HepG2 (cell line): ENCODE data around the gene DSN1. TPM values are rescaled to one million over a fixed set of nuclear protein-coding genes. Genes with fewer than 3 reads are reported as not detected.

Experiments
- ATAC-seq: fragments of 200-7000 bp; cut with Tn5 transposase; 3 replicates; pipeline ENCODE4 v1.9.1; 2020; ENCODE audit warnings: mild to moderate bottlenecking, moderate library complexity
- BruUV-seq: library from RNA; stranded (reverse); fragments of 400-500 nt; replicated peaks from 2 replicates; lab custom pipeline; 2021; lab: Mats Ljungman, UMichigan
- CTCF ChIA-PET: fragments of 300-600 bp; formaldehyde crosslinking; extraction: SDS; loops from one replicate; lab custom pipeline; 2021; ENCODE audit warnings: low total read pairs, inconsistent platforms, low intra/inter-chr PET ratio; lab: Yijun Ruan, JAX
- POLR2A ChIA-PET: fragments of 350-600 bp; sonication (Branson Sonifier 250); formaldehyde crosslinking; loops from one replicate; lab custom pipeline; 2020; ENCODE audit warnings: antibody characterized with exemption, inconsistent platforms; lab: Yijun Ruan, JAX
- DNase-seq: peaks from one replicate; pipeline ENCODE4 v3.0.0-alpha.2; 2015; ENCODE audit warnings: low spot score
- FAIRE-seq: peaks from 3 replicates; lab custom pipeline; 2011; peaks lifted over from hg19 to GRCh38; lab: Jason Lieb, UNC
- H2AFZ ChIP-seq: one replicate; pipeline ENCODE4 v1.6.1; 2011; ENCODE audit warnings: low read length, inconsistent platforms
- H3K27ac ChIP-seq: fragments of 300-600 bp; 3 replicates; pipeline ENCODE4 v1.8.0; 2011; ENCODE audit warnings: mixed run types, mild to moderate bottlenecking, mixed read lengths, low read length, inconsistent platforms; ENCODE audit not compliant: insufficient read depth; ENCODE audit errors: extremely low read length
- H3K27me3 ChIP-seq, 2 experiments: fragments of 200-600 bp in 1 of 2; 2 replicates in 1 of 2; 3 replicates in 1 of 2; pipeline versions ENCODE4 v1.6.0 to v1.8.0; 2011; ENCODE audit warnings: low read length in 2 of 2, mild to moderate bottlenecking in 2 of 2, moderate library complexity in 2 of 2, inconsistent platforms in 1 of 2; ENCODE audit not compliant: insufficient read depth in 2 of 2, control insufficient read depth in 1 of 2
- H3K36me3 ChIP-seq, 2 experiments: fragments of 200-600 bp in 1 of 2; replicated peaks in 1 of 2; 2 replicates in 1 of 2; 3 replicates in 1 of 2; pipeline versions ENCODE4 v1.5.1 to v1.8.0; 2011; ENCODE audit warnings: low read length in 2 of 2, inconsistent platforms in 1 of 2; ENCODE audit not compliant: insufficient read depth in 2 of 2, control insufficient read depth in 1 of 2
- H3K4me1 ChIP-seq: 2 replicates; pipeline ENCODE4 v1.5.1; 2012; ENCODE audit warnings: low read length, inconsistent platforms; ENCODE audit not compliant: insufficient read depth
- H3K4me2 ChIP-seq: 2 replicates; pipeline ENCODE4 v1.6.0; 2011; ENCODE audit warnings: low read depth, low read length, inconsistent platforms
- H3K4me3 ChIP-seq, 3 experiments: fragments of 200-600 bp in 1 of 3; sonication (generic), shearing (Covaris generic) in 1 of 3; replicated peaks in 1 of 3; 2 replicates each; pipeline ENCODE4 v1.5.1; 2011 to 2016; ENCODE audit warnings: low read length in 3 of 3, inconsistent platforms in 2 of 3, low read depth in 2 of 3, mild to moderate bottlenecking in 2 of 3, control low read depth in 1 of 3, mixed read lengths in 1 of 3; ENCODE audit not compliant: insufficient read depth in 1 of 3
- H3K79me2 ChIP-seq: one replicate; pipeline ENCODE4 v1.6.1; 2011; ENCODE audit warnings: low read length, inconsistent platforms; ENCODE audit not compliant: insufficient read depth
- H3K9ac ChIP-seq: 2 replicates; pipeline ENCODE4 v1.6.0; 2011; ENCODE audit warnings: mild to moderate bottlenecking, low read depth, low read length, inconsistent platforms; ENCODE audit not compliant: insufficient read depth
- H3K9me3 ChIP-seq: 2 replicates; pipeline ENCODE4 v1.5.1; 2012; ENCODE audit warnings: mild to moderate bottlenecking, low read length
- H4K20me1 ChIP-seq: 2 replicates; pipeline ENCODE4 v1.6.0; 2011; ENCODE audit warnings: inconsistent platforms, mild to moderate bottlenecking, low read length, moderate library complexity; ENCODE audit not compliant: insufficient read depth
- ARNTL ChIP-seq: sonication (generic); formaldehyde crosslinking; IDR thresholded peaks from 2 replicates; pipeline ENCODE4 v1.4.0; 2020; ENCODE audit warnings: mild to moderate bottlenecking, missing genetic modification reagents
- FOXK1 ChIP-seq: sonication (generic); formaldehyde crosslinking; IDR thresholded peaks from 2 replicates; pipeline ENCODE4 v1.4.0; 2020; ENCODE audit warnings: low read depth, missing genetic modification reagents, borderline replicate concordance
- IKZF1 ChIP-seq: fragments of 450-650 bp; IDR thresholded peaks from 2 replicates; pipeline ENCODE4 v1.7.1; 2016
- MTA1 ChIP-seq: sonication (generic); formaldehyde crosslinking; IDR thresholded peaks from 2 replicates; pipeline ENCODE4 v1.4.0; 2020; ENCODE audit warnings: missing genetic modification reagents, mild to moderate bottlenecking, borderline replicate concordance
- MTERF4 ChIP-seq: sonication (generic); formaldehyde crosslinking; IDR thresholded peaks from 2 replicates; pipeline ENCODE4 v1.8.0; 2023; ENCODE audit warnings: mild to moderate bottlenecking, missing genetic modification reagents
- NFYC ChIP-seq: IDR thresholded peaks from 2 replicates; pipeline ENCODE4 v1.6.1; 2016; ENCODE audit warnings: missing genetic modification reagents, missing compliant biosample characterization
- RXRA ChIP-seq: sonication (generic); formaldehyde crosslinking; IDR thresholded peaks from 2 replicates; pipeline ENCODE4 v1.5.1; 2020; ENCODE audit warnings: missing genetic modification reagents
- SOX13 ChIP-seq, 3 experiments: fragments of 450-650 bp in 1 of 3; sonication (generic) in 1 of 3; formaldehyde crosslinking in 1 of 3; IDR thresholded peaks in 2 of 3; conservative IDR thresholded peaks in 1 of 3; 2 replicates each; pipeline versions ENCODE4 v1.5.0 to v1.6.1; 2016 to 2020; ENCODE audit warnings: antibody characterized with exemption in 1 of 3, mild to moderate bottlenecking in 1 of 3, missing compliant biosample characterization in 1 of 3, missing genetic modification reagents in 1 of 3, moderate library complexity in 1 of 3
- SUZ12 ChIP-seq: fragments of 150-350 bp; IDR thresholded peaks from 2 replicates; pipeline ENCODE4 v1.6.1; 2014; ENCODE audit warnings: low read depth, low read length
- TFE3 ChIP-seq: IDR thresholded peaks from 2 replicates; pipeline ENCODE4 v1.6.1; 2016
- TOE1 ChIP-seq: sonication (generic); formaldehyde crosslinking; IDR thresholded peaks from 2 replicates; pipeline ENCODE4 v1.4.0; 2020; ENCODE audit warnings: mild to moderate bottlenecking, missing genetic modification reagents
- WGBS: methylation state at CpG from one replicate; pipeline ENCODE4 v1.1.6; 2017; ENCODE audit warnings: low lambda C conversion rate; 5-methylcytosine and 5-hydroxymethylcytosine counted together
- in situ Hi-C: cut with HindIII; loops from 2 replicates; pipeline ENCODE4 v1.10.0; 2017; ENCODE audit warnings: low pct_unique_long_range_greater_than_20kb; ENCODE audit not compliant: extremely low pct_ligation_motif_present
- intact Hi-C: fragments of 100-400 bp; cut with micrococcal nuclease; formaldehyde crosslinking; loops from one replicate; pipeline ENCODE4 v1.10.0; 2022; ENCODE audit not compliant: unreplicated experiment
- polyA plus RNA-seq, 8 experiments: library from polyadenylated mRNA; depleted of rRNA in 3 of 8; stranded (reverse) in 7 of 8; unstranded in 1 of 8; fragments of >200 nt; fragmentation: Illumina TruSeq in 4 of 8; extraction: Trizol in 4 of 8; gene quantifications; 2 replicates each; pipeline versions ENCODE4 v1.2.1 to v1.2.3, GENCODE V29; 2011 to 2016; ENCODE audit warnings: low read depth in 4 of 8, missing spikeins in 1 of 8, mixed read lengths in 1 of 8; ENCODE audit not compliant: insufficient read depth in 1 of 8
- total RNA-seq, 5 experiments: library from RNA; depleted of rRNA; stranded (reverse); fragments of >200 nt; fragmentation: Illumina TruSeq; extraction: Trizol; gene quantifications; 2 replicates each; pipeline ENCODE4 v1.2.3, GENCODE V29; 2016; ENCODE audit warnings: low read depth in 1 of 5
- TF ChIP-seq, protein P1 (sequence below): sonication (generic); formaldehyde crosslinking; IDR thresholded peaks from 2 replicates; pipeline ENCODE4 v1.4.0; 2020; ENCODE audit warnings: missing genetic modification reagents

The DSN1 gene
- total and polyA plus RNA-seq, 2 of the 13 experiments (the other 11 are each of a cell fraction or from before 2014, with no cell fraction given) = 18.7 to 53.7 TPM

- TF ChIP-seq TFE3 (no peak), SOX13 (IDR thresholded peaks at IDR 0.05) (no peak), SOX13 (CRISPR knock-in tag; conservative IDR thresholded peaks at IDR 0.05 in 1 of 2, IDR thresholded peaks at IDR 0.05 in 1 of 2) (0 out of 4 replicates have a peak, but pooled peaks of 1 of the 2 experiments have one; percentile 6), ARNTL (no peak), SUZ12 (no peak)
Observed at GRCh38 chr20:36744243-36744642, 29.3 kb downstream of the DSN1 start (continued).

- 93% methylated on average over 2 of the region's 2 CpGs for WGBS
- H3K27me3 ChIP-seq = no peaks in the 10 kb centered on the region; a peak in 1 of 5 replicates
- peaks cover 12% of the 10 kb centered on the region for H3K79me2 ChIP-seq
- H4K20me1 ChIP-seq = no peaks in the 10 kb centered on the region
- no peak for FAIRE-seq
- H3K4me2 ChIP-seq = no peak overlapping the region
- H3K36me3 ChIP-seq = no peaks in the 10 kb centered on the region; a peak in 1 of 5 replicates
- H3K4me3 ChIP-seq = no peak overlapping the region
- ChIA-PET POLR2A (interaction anchor here (2.0 kb wide), 1 partner anchor 31 kb away, joined by 4 read pairs; the partner anchor contains the start of gene DSN1), CTCF (no interaction called here)
- no peak overlapping the region for H2AFZ ChIP-seq
- in situ Hi-C loops = no loop called here
- TSS peak; percentile 30 for BruUV-seq
- no peak for DNase-seq
- peaks cover 18% of the 10 kb centered on the region for H3K4me1 ChIP-seq
- intact Hi-C loops = no loop called here
- H3K9me3 ChIP-seq = no peaks in the 10 kb centered on the region
- no peak for TF ChIP-seq NFYC (CRISPR knock-in tag)
- no peak for TF ChIP-seq MTERF4 (CRISPR knock-in tag)
- TF ChIP-seq, protein P1, sequence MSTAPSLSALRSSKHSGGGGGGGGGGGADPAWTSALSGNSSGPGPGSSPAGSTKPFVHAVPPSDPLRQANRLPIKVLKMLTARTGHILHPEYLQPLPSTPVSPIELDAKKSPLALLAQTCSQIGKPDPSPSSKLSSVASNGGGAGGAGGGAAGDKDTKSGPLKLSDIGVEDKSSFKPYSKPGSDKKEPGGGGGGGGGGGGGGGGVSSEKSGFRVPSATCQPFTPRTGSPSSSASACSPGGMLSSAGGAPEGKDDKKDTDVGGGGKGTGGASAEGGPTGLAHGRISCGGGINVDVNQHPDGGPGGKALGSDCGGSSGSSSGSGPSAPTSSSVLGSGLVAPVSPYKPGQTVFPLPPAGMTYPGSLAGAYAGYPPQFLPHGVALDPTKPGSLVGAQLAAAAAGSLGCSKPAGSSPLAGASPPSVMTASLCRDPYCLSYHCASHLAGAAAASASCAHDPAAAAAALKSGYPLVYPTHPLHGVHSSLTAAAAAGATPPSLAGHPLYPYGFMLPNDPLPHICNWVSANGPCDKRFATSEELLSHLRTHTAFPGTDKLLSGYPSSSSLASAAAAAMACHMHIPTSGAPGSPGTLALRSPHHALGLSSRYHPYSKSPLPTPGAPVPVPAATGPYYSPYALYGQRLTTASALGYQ (CRISPR knock-in tag) = no peak
- TF ChIP-seq IKZF1 = no peak
- TF ChIP-seq MTA1 (CRISPR knock-in tag) = no peak
- TF ChIP-seq FOXK1 = no peak
- TF ChIP-seq RXRA (CRISPR knock-in tag) = no peak
- no peak for TF ChIP-seq TOE1 (CRISPR knock-in tag)
- H3K27ac ChIP-seq = no peak overlapping the region
- H3K9ac ChIP-seq = no peak overlapping the region
- ATAC-seq = no peak
Observed at GRCh38 chr20:36742558-36742957, 31.0 kb downstream of the DSN1 start.
